ENCODE data around the gene ZNF324. TPM values are rescaled to one million over a fixed set of nuclear protein-coding genes. Genes with fewer than 3 reads are reported as not detected.
A peak's percentile ranks its signal among the peaks of the same experiment; 100 is the strongest.

ZNF324 gene
- total and polyA plus RNA-seq, 2 of the 8 experiments (the other 6 are each of a cell fraction or from before 2014, with no cell fraction given) = 5.1 to 5.8 TPM

GRCh38 chr19:58519355-58520256, 52.7 kb downstream of the ZNF324 start, which contains the start of gene ZBTB45 (continued):
- TF ChIP-seq HDAC2 (IDR thresholded peaks at IDR 0.05; ENCODE audit: borderline replicate concordance in 1 of 2, low read depth in 2 of 2, low read length in 2 of 2) (peak in 1 of 2 experiments; percentile 91; a peak in 2 of 4 replicates), MAX (IDR thresholded peaks at IDR 0.05) (peak; percentile 61), TCF12 (IDR thresholded peaks at IDR 0.05; ENCODE audit: low read depth, low read length) (no peak), TAF7 (optimal IDR thresholded peaks at IDR 0.05; ENCODE audit: borderline replicate concordance, low read depth, low read length) (peak; percentile 82), NRF1 (IDR thresholded peaks at IDR 0.05; ENCODE audit: low read depth, low read length) (no peak), CHD7 (IDR thresholded peaks at IDR 0.05; ENCODE audit: insufficient replicate concordance, low read length) (peak; percentile 50), YY1 (IDR thresholded peaks at IDR 0.05; ENCODE audit: low read depth, low read length) (peak; percentile 89), SAP30 (IDR thresholded peaks at IDR 0.05; ENCODE audit: insufficient read depth, insufficient replicate concordance, low read length) (peak; percentile 33)
